ENCODE measurements around the gene IFNGR2. TPM values are rescaled to one million over a fixed set of nuclear protein-coding genes. Genes with fewer than 3 reads are reported as not detected.
"Not testable (repeated sequence)": the region's sequence is repeated elsewhere in the genome, so short reads cannot be mapped to it uniquely, and the experiment has no call there.

Gene IFNGR2
- total RNA-seq, 1 experiment from 2014 or later, result 44.1 TPM

GRCh38 chr21:33380483-33380998, 22.7 kb upstream of the IFNGR2 start:
- H3K4me3 Mint-ChIP-seq, result no peak overlapping the region
- Histone ChIP-seq H3K9ac (ENCODE audit: extremely low read depth, insufficient read length, low read length) (no peak overlapping the region), H3K23me2 (ENCODE audit: insufficient read length, low read depth, low read length, poor library complexity, severe bottlenecking) (no peaks in the 10 kb centered on the region), H3K4me1 (ENCODE audit: insufficient read depth, low read length) (no peaks in the 10 kb centered on the region; the same call in 1 of the 2 replicates), H4K20me1 (ENCODE audit: control insufficient read depth, insufficient read depth, insufficient read length) (no peaks in the 10 kb centered on the region), H2BK12ac (ENCODE audit: insufficient read length, low read depth, low read length) (no peak overlapping the region), H4K5ac (ENCODE audit: insufficient read length, low read depth, low read length) (no peak overlapping the region), H3K9me3 (ENCODE audit: control insufficient read depth, low read depth, low read length) (no peaks in the 10 kb centered on the region), H3K27me3 (ENCODE audit: insufficient read depth, low read length) (no peaks in the 10 kb centered on the region), H2BK15ac (ENCODE audit: low read depth, low read length) (no peak overlapping the region), H3K56ac (ENCODE audit: insufficient read length, low read depth, low read length) (no peak overlapping the region), H2AK5ac (ENCODE audit: insufficient read length, low read length) (no peak overlapping the region), H3K79me2 (ENCODE audit: insufficient read depth, low read length) (no peaks in the 10 kb centered on the region), H3K27ac (ENCODE audit: insufficient read length, low read depth, low read length) (no peak overlapping the region), H3K23ac (ENCODE audit: insufficient read length, low read depth, low read length) (no peak overlapping the region), H2AFZ (ENCODE audit: low read length) (no peak overlapping the region), H4K8ac (replicated peaks; ENCODE audit: insufficient read length, low read depth, low read length) (no peak overlapping the region), H3T11ph (ENCODE audit: low read length) (no peak overlapping the region), H4K91ac (ENCODE audit: insufficient read length, low read depth, low read length) (no peak overlapping the region), H3K18ac (ENCODE audit: insufficient read length, low read depth, low read length) (no peak overlapping the region), H3K79me1 (ENCODE audit: insufficient read depth, low read depth, low read length, poor library complexity, severe bottlenecking) (no peaks in the 10 kb centered on the region), H3K4me2 (ENCODE audit: insufficient read depth, insufficient read length, low read length) (no peak overlapping the region), H2BK20ac (ENCODE audit: low read depth, low read length, poor library complexity, severe bottlenecking) (no peak overlapping the region), H3K14ac (ENCODE audit: insufficient read depth, low read length) (no peak overlapping the region), H2BK5ac (ENCODE audit: insufficient read length, low read length) (no peak overlapping the region), H2BK120ac (ENCODE audit: low read depth, low read length, poor library complexity, severe bottlenecking) (no peak overlapping the region), H3K4ac (ENCODE audit: low read depth, low read length) (no peak overlapping the region)
- no peak overlapping the region for H3K27ac Mint-ChIP-seq
- DNase-seq, result peak; percentile 67
- peaks cover 2% of the 10 kb centered on the region for H3K27me3 Mint-ChIP-seq (ENCODE audit: low read depth)
- no peaks in the 10 kb centered on the region; a peak in 1 of 5 replicates for H3K9me3 Mint-ChIP-seq
- WGBS (ENCODE audit: extremely low coverage, insufficient read length, low lambda C conversion rate), result no CpG with 5 or more reads among the region's 11 CpGs
- no peaks in the 10 kb centered on the region for H3K36me3 Mint-ChIP-seq (ENCODE audit: insufficient read depth in 1 of 3, low read depth in 3 of 3)
- no peak for TF ChIP-seq CTCF (conservative IDR thresholded peaks at IDR 0.05)
- H3K4me1 Mint-ChIP-seq, result peaks cover 2 to 7% of the 10 kb centered on the region in 2 experiments; a peak in 2 of 4 replicates

- not testable (repeated sequence) for H3K79me2 ChIP-seq (ENCODE audit: insufficient read depth, low read length); H3T11ph ChIP-seq (ENCODE audit: low read length); H2AFZ ChIP-seq (ENCODE audit: low read length); H3K79me1 ChIP-seq (ENCODE audit: insufficient read depth, low read depth, low read length, poor library complexity, severe bottlenecking); DNase-seq; H2AK5ac ChIP-seq (ENCODE audit: insufficient read length, low read length); H2BK20ac ChIP-seq (ENCODE audit: low read depth, low read length, poor library complexity, severe bottlenecking); H3K4me3 Mint-ChIP-seq; H3K9ac ChIP-seq (ENCODE audit: extremely low read depth, insufficient read length, low read length); H3K9me3 Mint-ChIP-seq; H3K27me3 Mint-ChIP-seq (ENCODE audit: low read depth); H3K56ac ChIP-seq (ENCODE audit: insufficient read length, low read depth, low read length); H2BK5ac ChIP-seq (ENCODE audit: insufficient read length, low read length); H3K4me1 ChIP-seq (ENCODE audit: insufficient read depth, low read length); H3K23ac ChIP-seq (ENCODE audit: insufficient read length, low read depth, low read length); H3K4ac ChIP-seq (ENCODE audit: low read depth, low read length); H4K5ac ChIP-seq (ENCODE audit: insufficient read length, low read depth, low read length); H3K27ac ChIP-seq (ENCODE audit: insufficient read length, low read depth, low read length); H3K23me2 ChIP-seq (ENCODE audit: insufficient read length, low read depth, low read length, poor library complexity, severe bottlenecking); H3K27me3 ChIP-seq (ENCODE audit: insufficient read depth, low read length); H4K8ac ChIP-seq (replicated peaks; ENCODE audit: insufficient read length, low read depth, low read length); H3K18ac ChIP-seq (ENCODE audit: insufficient read length, low read depth, low read length); H3K4me2 ChIP-seq (ENCODE audit: insufficient read depth, insufficient read length, low read length); H3K4me1 Mint-ChIP-seq; H2BK15ac ChIP-seq (ENCODE audit: low read depth, low read length); H4K20me1 ChIP-seq (ENCODE audit: control insufficient read depth, insufficient read depth, insufficient read length); H2BK120ac ChIP-seq (ENCODE audit: low read depth, low read length, poor library complexity, severe bottlenecking); H2BK12ac ChIP-seq (ENCODE audit: insufficient read length, low read depth, low read length); H4K91ac ChIP-seq (ENCODE audit: insufficient read length, low read depth, low read length); H3K36me3 Mint-ChIP-seq (ENCODE audit: insufficient read depth in 1 of 3, low read depth in 3 of 3); H3K14ac ChIP-seq (ENCODE audit: insufficient read depth, low read length); H3K9me3 ChIP-seq (ENCODE audit: control insufficient read depth, low read depth, low read length)
- H3K27ac Mint-ChIP-seq, result peak overlapping the region in 1 of 3 experiments; percentile 48; a peak in 1 of 7 replicates
- whole genome bisulfite sequencing (ENCODE audit: extremely low coverage, insufficient read length, low lambda C conversion rate), result no CpG with 5 or more reads among the region's 6 CpGs
Measured at GRCh38 chr21:33381381-33381780, 21.8 kb upstream of the IFNGR2 start.
